ENCODE measurements around the gene LMAN2L.

GRCh38 chr2:96679848-96680247 is 60.0 kb downstream of the LMAN2L start:
- TF ChIP-seq, protein P1, sequence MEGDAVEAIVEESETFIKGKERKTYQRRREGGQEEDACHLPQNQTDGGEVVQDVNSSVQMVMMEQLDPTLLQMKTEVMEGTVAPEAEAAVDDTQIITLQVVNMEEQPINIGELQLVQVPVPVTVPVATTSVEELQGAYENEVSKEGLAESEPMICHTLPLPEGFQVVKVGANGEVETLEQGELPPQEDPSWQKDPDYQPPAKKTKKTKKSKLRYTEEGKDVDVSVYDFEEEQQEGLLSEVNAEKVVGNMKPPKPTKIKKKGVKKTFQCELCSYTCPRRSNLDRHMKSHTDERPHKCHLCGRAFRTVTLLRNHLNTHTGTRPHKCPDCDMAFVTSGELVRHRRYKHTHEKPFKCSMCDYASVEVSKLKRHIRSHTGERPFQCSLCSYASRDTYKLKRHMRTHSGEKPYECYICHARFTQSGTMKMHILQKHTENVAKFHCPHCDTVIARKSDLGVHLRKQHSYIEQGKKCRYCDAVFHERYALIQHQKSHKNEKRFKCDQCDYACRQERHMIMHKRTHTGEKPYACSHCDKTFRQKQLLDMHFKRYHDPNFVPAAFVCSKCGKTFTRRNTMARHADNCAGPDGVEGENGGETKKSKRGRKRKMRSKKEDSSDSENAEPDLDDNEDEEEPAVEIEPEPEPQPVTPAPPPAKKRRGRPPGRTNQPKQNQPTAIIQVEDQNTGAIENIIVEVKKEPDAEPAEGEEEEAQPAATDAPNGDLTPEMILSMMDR (IDR thresholded peaks at IDR 0.05; ENCODE audit: low read depth, low read length, missing input control), result no peak
- no peak for TF ChIP-seq TAF1 (conservative IDR thresholded peaks at IDR 0.05)
- TF ChIP-seq RXRA (IDR thresholded peaks at IDR 0.05), result no peak
- TF ChIP-seq GABPA (IDR thresholded peaks at IDR 0.05 in 1 of 2, conservative IDR thresholded peaks at IDR 0.05 in 1 of 2), result no peak
- TF ChIP-seq HNF4G (IDR thresholded peaks at IDR 0.05), result no peak
